GM21390 (cell line): ENCODE measurements around the gene RAB11FIP4.
A peak's percentile ranks its signal among the peaks of the same experiment; 100 is the strongest.

Experiments
- ATAC-seq: cut with Tn5 transposase; IDR thresholded peaks from one replicate; pipeline ENCODE4 v1.9.1; 2021; ENCODE audit not compliant: unreplicated experiment

The RAB11FIP4 gene

DNA sequence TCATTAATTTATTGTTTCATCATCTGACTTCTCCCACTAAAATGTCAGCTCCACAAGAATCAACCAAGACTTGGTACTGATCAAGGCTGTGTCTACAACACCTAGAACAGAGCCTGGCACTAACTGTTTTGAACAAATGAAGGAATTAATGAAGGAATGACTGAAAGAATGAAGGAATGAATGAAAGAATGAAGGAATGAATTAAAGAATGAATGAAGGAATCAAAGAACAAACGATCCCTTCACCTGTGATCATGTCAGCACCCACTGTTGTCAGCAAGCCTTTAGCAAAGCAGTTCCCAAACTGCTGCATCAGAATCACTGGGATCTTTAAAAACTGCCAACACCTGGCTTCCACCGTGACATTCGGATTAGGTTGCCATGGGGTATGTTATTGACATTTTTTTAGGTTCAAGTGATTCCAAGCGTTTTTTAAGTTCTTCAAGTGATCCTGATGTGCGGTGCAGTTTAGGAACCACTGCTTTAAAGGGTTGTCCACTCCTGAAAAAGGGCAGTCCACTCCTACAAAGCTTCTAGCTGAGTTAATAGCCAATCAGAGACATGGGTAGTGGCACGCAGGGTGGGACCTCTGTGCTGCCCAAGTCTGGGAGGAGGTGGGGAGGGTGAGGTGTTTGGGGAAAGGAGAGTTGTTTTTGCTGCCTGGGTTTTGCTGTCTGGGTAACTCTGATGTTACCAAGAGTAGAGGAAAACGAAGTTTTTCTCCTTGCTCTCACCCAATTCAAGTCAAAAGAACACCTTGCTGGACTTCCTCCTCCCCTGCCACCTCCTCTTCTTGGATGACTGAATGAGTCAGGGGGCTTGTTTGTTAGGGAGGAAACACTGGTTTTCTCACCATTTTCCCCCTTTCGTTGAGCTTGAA, 89.7 kb downstream of the RAB11FIP4 start:
- ATAC-seq: no peak

DNA sequence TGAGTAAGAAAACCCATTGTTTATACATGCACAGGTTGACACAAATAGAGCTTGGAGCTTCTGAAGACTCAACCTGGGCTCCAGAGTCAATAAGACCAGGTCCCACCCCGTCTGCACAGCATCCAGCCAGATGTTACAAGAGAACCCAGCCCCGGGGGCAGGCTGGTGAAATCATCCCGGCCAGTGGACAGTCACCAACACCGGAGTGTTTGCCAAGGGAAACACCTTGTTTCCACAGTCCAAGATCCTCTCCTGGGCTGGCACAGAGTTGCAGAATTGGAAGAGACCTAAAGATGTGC, 90.3 kb downstream of the RAB11FIP4 start:
- ATAC-seq: no peak

DNA sequence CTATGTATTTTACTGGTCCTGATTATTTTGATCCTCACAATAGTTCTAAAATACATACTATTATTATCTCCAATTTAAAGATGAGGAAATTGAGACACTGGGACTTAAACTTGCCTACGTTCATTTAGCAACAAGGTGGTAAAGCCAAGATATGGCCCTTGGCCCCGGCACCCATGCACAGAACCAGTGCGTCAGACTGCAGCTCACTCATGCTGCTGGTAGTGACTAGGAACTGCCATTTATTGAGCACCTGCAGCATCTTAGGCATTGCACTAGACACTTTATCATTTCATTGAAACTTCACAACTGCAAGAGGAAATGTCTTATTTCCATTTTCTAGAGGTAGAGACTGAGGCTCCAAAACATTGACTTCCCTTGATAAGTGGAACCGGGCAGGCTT, 93.3 kb downstream of the RAB11FIP4 start:
- ATAC-seq: no peak

DNA sequence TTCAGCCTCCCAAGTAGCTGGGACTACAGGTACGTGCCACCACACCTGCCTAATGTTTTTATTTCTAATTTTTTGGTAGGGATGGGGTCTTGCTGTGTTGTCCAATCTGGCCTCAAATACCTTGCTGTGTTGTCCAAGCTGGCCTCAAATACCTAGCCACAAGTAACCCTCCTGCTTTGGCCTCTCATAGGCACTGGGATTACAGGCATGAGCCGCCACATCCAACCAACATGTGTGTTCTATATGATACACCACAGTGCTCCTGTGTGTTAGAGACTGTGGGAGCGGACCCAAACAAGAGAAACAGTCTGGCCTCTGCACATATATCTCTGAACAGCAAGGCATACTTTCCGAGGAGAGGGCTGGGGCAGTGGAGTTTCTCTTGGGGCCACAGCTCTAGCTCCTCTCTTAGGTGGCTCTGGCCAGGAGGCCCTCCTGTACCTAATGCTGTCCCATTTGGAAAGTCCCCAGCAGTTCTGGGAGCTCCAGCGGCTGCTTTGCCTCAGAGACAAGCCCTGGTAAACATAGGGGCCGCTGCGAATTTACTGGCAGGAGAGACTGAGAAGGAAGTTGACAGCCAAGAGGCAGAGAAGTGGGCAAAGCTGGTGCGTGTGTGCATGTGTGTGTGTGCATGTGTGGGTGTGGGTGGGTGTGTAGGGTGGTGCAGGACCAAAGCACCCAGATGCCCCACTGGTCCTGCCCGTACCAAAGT, 95.0 kb downstream of the RAB11FIP4 start:
- no peak for ATAC-seq

DNA sequence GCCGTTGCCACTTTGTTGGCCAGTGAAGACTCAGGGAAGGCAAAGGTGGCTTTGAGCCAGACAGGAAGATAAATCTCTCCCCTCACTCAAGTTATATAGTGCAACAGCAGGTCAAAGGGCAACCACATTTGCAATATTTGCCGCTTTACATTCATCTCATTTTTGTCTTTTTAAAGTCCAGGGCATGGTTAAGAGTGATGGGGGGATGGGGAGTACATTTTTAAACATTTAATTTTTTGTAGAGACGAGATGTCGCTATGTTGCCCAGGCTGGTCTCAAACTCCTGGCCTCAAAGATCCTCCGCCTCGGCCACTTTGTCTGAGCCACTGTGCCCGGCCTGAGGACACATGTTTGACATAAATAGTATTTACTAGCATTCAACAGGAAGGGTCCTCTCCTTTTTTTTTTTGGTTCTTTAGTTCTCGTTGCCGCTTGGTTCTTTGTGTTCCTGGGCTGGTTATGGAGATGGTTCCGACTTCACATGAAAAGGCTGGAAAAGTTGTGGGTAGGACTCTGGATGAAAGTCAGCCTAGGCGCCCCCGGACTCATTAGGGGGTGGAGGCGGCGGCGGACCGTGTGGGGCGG, 95.7 kb downstream of the RAB11FIP4 start:
- ATAC-seq: no peak

DNA sequence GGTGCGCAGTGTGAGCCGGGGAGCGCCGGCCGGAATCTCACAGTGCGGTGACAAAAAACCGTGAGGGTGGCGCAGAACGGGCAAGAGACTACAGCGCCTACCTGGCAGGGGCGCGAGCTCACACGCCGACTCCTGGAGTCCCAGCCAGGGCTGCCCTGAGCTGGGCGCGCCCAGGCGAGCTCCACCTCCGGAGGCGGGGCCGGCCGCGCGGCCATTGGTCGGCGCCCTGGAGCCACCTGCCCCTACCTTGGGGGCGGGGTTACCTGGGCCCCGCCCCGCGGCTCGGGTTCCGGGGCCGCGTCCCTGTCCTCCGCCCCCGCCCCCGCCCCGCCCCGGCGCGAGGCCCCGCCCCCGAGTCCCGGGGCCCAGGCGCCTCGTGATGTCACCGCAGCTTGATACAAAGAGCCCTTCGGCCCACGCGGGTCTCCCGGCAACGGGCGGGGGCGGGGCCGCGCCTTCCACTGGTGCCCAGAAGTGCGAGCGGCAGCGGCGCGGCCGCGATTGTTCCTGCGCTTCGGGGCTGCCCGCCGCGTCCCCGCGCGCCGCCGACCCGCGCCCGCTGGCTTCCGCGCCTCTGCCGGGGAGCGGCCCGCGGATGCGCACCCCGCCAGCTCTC, 96.3 kb downstream of the RAB11FIP4 start:
- ATAC-seq: peak; percentile 69

DNA sequence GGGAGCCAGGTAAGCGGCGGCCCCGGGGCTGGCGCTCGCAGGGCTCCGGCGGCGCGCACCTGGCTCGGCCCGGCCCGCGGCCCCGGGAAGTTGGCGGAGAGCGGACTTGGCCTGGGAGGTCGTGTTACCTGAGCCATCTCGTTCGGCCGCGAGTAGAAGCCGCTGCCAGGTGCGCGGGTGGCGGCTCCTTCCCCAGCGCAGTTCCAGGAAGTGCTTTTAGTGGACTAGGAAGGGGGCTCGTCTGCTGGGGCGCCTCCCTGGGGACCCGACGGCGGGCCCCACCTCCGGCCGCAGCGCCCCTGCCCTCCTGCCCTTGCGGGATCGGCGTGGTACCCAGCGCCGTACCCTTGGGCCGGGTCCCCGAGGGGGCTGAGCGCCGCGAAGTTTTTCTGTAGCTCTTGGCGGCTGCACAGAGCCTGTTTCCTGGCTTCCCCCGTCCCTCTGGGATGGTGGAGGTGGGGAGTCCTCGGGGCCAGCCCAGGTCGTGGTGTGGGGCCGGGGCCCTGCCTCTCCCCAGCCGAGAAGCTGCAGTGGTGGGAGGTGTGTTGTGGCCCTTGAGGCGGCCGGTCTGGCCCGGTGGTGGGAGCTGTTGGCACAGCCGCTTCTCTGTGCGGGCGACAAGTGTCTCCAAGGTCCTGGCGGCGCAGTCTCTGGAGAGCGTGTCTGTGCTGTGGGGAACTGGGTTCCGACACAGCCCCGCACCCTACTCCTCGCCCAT, 96.9 kb downstream of the RAB11FIP4 start:
- no peak for ATAC-seq

DNA sequence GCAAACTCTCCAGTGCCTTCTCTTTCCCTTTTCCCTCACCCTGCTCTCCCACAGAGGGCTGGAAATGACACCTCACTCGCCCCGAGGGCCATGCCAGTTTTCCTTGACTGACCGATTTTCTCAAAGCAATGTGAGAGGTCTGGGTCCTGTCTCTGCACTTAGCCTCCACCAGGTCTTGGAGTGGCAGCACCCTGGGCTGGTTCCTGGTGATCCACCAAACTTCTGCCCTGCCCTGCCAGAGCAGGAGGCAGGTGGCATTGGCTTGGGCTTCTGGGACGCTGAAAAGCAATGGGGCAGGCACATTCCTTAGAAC, 97.5 kb downstream of the RAB11FIP4 start:
- no peak for ATAC-seq

DNA sequence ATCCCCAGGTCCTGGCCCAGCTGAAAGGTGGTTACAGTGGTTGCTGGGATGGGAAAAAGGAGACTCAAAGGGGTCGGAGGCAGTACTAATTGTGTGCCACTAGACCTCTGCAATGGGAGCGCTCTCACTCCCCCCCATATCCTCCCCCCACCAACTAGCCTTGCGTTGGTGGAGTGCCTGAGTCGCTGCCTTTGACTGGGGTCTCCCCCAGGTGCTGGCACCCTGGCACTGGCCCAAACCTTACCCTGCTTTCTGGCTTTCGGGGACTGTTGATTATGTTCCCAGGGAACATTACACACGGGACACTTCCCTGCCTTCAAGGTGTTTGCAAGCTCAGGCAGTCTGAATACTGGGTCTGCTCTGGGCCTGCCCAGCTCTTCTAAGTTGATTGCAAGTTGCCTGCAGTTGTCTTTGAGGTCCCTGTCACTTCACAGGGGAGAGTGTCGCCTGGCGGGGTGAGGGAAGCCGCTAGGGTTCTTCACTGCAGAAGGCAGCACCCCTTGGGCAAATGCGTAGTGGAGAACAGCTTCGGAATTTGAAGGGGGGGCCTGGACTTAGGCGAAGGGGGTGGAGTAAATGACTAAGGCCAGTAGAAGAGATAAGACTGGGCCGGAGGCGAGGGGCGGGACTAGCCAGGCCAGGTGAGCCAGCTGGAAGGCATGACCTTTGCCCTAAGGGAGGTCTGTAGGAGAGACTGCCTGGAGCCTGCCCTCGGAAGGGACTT, 98.0 kb downstream of the RAB11FIP4 start:
- ATAC-seq: no peak

DNA sequence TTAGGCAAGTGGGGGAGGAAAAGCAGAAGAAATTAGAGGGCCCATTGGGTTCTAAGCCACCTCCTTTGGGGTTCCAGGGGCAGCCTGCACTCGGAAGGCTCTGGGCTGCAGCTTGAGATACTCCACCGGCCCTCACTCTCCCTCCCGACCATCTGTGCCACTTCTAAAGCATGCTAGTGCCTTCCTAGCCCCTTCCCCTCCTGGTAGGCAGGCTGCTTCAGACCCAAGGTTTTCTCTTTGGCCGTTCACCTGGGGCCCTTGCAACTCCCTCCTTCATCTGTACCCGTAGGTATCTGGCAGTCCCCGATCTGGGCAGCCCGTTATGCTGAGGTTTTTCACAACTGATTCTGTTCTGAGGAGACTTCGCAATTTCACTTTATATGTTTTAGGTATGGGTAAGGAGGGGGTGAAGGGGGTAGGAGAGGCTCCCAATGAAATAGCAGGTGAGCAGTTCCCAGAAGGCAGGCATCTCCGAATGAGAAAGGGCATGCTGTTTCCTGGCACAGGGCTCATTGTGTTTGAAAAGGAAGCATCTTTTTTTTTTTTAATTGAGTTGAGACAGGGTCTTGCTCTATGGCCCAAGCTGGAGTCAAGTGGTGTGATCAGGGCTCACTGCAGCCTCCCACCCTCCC, 98.7 kb downstream of the RAB11FIP4 start:
- ATAC-seq: no peak

DNA sequence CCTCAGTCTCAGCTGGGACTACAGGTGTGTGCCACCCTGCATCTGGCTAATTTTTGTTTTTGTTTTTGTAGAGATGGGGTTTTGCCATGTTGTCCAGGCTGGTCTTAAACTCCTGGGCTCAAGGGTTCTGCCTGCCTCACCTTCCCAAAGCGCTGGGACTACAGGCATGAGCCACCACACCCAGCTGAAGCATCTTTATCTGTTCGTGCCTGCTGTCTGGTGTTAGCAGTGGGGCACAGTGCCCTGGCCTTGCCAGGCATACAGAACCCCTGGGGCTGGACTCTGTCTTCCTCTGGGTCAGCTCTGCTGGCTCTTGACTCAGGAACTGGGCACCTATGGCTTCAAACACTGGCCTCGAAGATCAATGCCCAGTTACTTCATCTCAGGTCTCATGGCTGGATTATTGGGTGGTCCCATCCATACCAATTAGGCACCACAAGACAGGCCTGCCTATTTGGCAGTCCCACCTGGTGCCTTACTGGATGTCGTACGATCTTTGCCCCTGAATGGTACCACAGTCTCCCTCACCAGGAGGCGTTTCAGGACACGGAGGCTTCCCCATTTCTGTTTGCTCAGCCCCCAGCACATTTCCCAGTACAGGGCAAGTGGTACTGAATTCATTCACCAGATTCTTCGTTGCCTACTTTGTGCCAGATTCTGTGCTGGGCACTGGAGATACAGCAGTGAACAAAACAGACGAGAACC, 99.3 kb downstream of the RAB11FIP4 start:
- no peak for ATAC-seq

DNA sequence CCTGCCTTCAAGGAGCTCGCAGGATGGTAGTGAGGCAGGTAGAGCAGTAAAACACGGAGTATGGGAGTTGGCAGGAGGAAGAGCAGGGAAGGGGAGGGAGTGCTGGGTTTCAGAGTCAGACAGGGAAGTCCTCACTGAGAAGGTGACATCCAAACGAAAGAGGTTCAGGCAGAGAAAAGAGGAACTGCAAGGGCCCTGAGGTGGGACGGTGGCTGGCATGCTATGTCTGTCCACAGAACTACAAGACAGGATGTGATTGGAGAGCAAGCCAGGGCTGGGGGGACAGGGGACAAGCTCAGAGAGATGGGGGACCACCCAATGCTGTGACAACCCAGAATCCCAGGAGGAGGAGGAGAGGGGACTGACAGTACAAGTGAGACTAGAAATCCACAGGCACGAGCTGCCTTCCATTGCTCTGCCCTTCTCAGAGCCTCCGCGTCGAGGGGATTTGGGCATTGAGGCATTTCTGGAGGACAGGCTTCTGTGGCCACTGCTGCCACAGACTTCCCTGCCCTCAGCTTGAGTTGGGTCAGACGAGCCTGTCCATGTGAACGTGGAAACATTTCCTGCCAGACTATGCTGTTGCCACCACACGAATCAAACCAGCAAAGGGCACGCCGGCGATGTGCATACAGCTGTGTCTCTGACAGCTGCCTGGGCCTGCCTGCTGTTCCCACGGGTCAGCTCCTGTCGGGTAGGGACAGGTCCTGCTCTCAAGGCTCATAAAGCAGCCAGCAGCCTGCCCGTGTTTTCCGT, 100.1 kb downstream of the RAB11FIP4 start:
- peak; percentile 26 for ATAC-seq

DNA sequence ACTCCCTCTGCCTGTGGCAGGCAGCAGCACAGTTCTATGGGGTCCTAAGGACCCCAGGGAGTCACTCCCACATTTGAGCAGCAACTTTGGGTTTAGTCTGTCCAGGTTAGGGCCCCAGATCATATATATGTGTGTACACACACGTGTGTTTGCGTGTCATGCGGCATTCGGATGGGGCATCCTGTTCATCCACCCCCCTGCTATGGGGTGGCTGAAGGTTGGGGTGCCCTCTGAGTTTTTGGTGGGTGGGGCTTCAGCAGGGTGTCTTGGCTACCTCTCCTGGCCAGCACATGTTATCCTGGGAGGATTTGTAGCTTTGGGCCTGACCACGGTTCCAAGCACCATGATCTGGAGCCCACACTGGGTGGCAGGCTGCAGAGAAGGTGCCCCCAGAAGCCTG, 100.7 kb downstream of the RAB11FIP4 start:
- no peak for ATAC-seq

DNA sequence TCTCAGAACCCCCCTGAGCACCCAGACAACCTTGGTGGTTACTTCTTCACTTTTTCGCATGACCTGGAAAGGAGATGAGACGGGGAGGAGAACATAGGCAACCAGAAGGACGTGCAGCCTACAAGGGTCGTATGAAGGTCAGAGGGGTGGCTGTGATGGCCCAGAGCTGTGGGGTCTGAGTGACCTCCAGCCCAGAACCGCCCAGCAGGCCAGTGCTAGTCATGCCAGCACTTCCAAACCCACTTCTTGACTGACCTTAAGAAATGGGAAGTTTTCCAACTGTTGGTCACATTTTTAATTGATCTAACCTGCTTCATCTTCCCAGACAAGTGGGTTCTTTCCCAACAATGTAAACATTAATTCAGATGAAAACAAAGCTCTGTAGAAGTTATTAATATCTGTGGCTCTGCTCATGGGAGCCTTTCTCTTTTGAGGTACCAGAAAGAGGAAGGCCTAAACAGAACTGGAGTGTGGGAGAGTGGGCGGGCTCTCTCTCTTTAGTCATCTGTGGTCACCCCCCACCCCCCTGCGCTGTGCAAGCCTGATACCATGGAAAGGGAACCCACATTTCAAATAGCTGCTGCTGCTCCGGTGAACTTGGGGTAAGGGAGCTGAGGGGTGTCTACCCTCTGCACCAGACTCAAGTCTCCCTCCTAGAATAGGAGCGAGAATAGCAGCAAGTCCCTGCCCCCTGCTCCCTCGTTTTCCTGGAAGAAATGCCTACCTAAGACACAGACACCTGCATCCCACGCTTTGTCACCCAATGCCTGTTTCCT, 101.6 kb downstream of the RAB11FIP4 start:
- peak; percentile 31 for ATAC-seq

DNA sequence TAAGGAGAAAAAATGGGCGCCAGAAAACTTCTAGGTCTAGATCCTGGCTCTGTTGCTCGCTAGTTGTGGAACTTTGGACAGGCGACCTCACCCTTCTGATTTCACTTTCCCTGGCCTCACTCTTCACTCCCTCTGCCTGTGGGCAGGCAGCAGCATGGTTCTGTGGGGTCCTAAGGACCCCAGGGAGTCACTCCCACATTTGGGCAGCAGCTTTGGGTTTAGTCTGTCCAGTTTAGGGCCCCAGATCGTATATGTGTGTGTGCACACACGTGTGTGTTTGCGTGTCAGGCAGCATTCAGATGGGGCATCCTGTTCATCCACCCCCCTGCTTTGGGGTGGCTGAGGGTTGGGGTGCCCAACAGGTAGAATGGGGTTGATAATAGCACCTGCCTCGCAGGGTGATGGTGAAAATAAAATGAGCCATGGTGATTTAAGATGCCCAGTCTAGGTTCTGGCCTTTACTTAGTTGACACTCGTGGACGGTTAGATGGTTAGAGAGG, 102.2 kb downstream of the RAB11FIP4 start:
- no peak for ATAC-seq

DNA sequence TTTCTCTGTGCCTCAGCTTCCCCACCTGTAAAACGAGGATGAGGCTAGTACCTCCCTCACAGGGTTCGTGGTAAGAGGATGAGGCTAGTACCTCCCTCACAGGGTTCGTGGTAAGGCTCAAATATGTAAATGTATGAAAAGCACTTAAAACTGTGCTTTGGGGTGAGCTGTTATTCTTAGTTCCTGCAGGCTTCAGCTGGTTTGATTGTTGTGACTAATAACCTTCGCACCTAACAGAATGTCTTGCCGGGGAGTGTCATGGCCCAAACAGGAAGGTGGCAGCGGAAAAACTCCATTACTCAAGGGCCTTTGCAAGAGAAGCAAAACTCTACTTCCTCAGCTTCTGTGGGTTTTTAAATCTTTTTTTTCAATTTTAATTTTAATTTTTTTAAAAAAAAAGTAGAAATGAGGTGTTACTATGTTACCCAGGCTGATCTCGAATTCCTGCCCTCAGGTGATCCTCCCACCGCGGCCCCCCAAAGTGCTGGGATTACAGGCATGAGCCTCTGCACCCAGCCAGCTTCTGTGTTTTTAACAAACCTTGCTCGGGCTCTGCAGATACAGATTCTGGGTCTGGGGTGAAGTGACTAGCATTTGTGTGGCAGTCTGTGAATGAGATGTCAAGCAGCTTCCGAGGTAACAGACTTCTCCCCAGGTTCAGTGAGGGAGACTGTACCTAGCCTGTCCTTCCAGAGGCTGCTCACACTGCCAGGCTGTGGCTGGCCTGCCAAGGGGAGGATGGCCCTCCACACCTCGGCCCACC, 103.0 kb downstream of the RAB11FIP4 start:
- ATAC-seq: no peak
